ENCODE results near the gene ZNF316. TPM values are rescaled to one million over a fixed set of nuclear protein-coding genes. Genes with fewer than 3 reads are reported as not detected.

ZNF316 gene
- total RNA-seq, 3 donors from 2014 or later, result 22.3 to 40.9 (median 24.1) TPM

GRCh38 chr7:6700793-6701192, 63.7 kb downstream of the ZNF316 start:
- peaks cover 7% of the 10 kb centered on the region for H3K4me1 ChIP-seq (ENCODE audit: low read depth)
- intact Hi-C loops (cut with DNase I, micrococcal nuclease), result no loop called here
- DNase-seq (no peak), ATAC-seq (no peak)
- H3K36me3 ChIP-seq (ENCODE audit: low read depth), result peaks cover 29% of the 10 kb centered on the region
- no peak overlapping the region for H3K4me3 ChIP-seq
- TF ChIP-seq, protein P1, sequence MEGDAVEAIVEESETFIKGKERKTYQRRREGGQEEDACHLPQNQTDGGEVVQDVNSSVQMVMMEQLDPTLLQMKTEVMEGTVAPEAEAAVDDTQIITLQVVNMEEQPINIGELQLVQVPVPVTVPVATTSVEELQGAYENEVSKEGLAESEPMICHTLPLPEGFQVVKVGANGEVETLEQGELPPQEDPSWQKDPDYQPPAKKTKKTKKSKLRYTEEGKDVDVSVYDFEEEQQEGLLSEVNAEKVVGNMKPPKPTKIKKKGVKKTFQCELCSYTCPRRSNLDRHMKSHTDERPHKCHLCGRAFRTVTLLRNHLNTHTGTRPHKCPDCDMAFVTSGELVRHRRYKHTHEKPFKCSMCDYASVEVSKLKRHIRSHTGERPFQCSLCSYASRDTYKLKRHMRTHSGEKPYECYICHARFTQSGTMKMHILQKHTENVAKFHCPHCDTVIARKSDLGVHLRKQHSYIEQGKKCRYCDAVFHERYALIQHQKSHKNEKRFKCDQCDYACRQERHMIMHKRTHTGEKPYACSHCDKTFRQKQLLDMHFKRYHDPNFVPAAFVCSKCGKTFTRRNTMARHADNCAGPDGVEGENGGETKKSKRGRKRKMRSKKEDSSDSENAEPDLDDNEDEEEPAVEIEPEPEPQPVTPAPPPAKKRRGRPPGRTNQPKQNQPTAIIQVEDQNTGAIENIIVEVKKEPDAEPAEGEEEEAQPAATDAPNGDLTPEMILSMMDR (IDR thresholded peaks at IDR 0.05), result no peak
- peaks cover 52% of the 10 kb centered on the region for H3K9me3 ChIP-seq

GRCh38 chr7:6701860-6702259, 64.7 kb downstream of the ZNF316 start:
- Histone ChIP-seq H3K4me3 (no peak overlapping the region), H3K4me1 (ENCODE audit: low read depth) (peaks cover 7% of the 10 kb centered on the region), H3K9me3 (peaks cover 42% of the 10 kb centered on the region), H3K36me3 (ENCODE audit: low read depth) (peaks cover 18% of the 10 kb centered on the region)
- DNase-seq (no peak), ATAC-seq (no peak)
- TF ChIP-seq, protein P1 (IDR thresholded peaks at IDR 0.05), result no peak
- intact Hi-C loops (cut with DNase I, micrococcal nuclease), result no loop called here

Other genes with a start within 250 kb of the ZNF316 start
- 10 to 100 TPM; 18.4 to 25.4 (median 20.3) TPM for gene DAGLB, start 189.4 kb upstream of the ZNF316 start, total RNA-seq
- 100 to 1,000 TPM; 118 to 225 (median 219) TPM for gene KDELR2, start 153.2 kb upstream of the ZNF316 start, total RNA-seq
- gene GRID2IP, start 85.9 kb upstream of the ZNF316 start, total RNA-seq, result 1 to 10 TPM in 1 of 3 donors, under 1 TPM in 2; 0.41 to 1.0 (median 0.58) TPM
- gene ZDHHC4, start 59.9 kb upstream of the ZNF316 start, total RNA-seq, result 10 to 100 TPM; 40.4 to 55.9 (median 41.7) TPM
- 10 to 100 TPM; 24.5 to 38.5 (median 26.2) TPM for gene INTS15, start 47.3 kb upstream of the ZNF316 start, total RNA-seq
- 10 to 100 TPM in 1 of 3 donors, 1 to 10 TPM in 1, under 1 TPM in 1; 0.84 to 19.9 (median 1.4) TPM for gene ZNF853, start 21.7 kb upstream of the ZNF316 start, total RNA-seq
- gene ZNF12, start 69.6 kb downstream of the ZNF316 start, total RNA-seq, result 10 to 100 TPM; 17.7 to 27.7 (median 26.1) TPM
- under 1 TPM in 1 of 3 donors, not detected in 2; 0.32 TPM for gene RSPH10B2, start 116.8 kb downstream of the ZNF316 start, total RNA-seq
- 10 to 100 TPM; 60.6 to 82.3 (median 65.2) TPM for gene CCZ1B, start 189.0 kb downstream of the ZNF316 start, total RNA-seq

Data from mucosa of descending colon (tissue), 3 donors.